Right ventricle myocardium inferior (tissue), 1 donor: ENCODE measurements around the gene LGALS3BP. TPM values are rescaled to one million over a fixed set of nuclear protein-coding genes. Genes with fewer than 3 reads are reported as not detected.
"Not testable (repeated sequence)": the region's sequence is repeated elsewhere in the genome, so short reads cannot be mapped to it uniquely, and the experiment has no call there.

Experiments
- ATAC-seq: fragments of 200-7000 bp; cut with Tn5 transposase; one replicate; pipeline ENCODE4 v1.9.1; 2020; ENCODE audit warnings: mild to moderate bottlenecking, moderate library complexity
- DNase-seq: peaks from one replicate; pipeline ENCODE4 v3.0.0; 2021; ENCODE audit errors: missing footprints
- intact Hi-C: fragments of 100-400 bp; cut with DNase I; formaldehyde crosslinking; loops from one replicate; pipeline ENCODE4 v1.11.0; 2022
- long read RNA-seq: library from polyadenylated mRNA; unstranded; transcript quantifications from one replicate; pipeline ENCODE4 v2.0.0, GENCODE V29; 2021
- total RNA-seq: library from RNA; stranded (reverse); fragmentation: NEBNext Ultra II Directional; extraction: Animal tissue kit (Norgen Biotek cat#: 25700); gene quantifications from one replicate; pipeline ENCODE4 v1.2.1, GENCODE V29; 2021
- donor health status: DM: no; HTN: yes; CAD: no; lungs with severe emphysema.

Gene LGALS3BP
- total RNA-seq = 611 TPM
- long read RNA-seq, transcript LGALS3BP-201 (6 exons, 2,405 nt) = major isoform, 447 of 539 reads
- long read RNA-seq, partial matches to known transcripts = 24 of 539 reads
- long read RNA-seq, other reads (novel, unspliced or antisense) = 60 of 539 reads

- intact Hi-C loops = loop anchor here (10.0 kb wide), 1 partner anchor 255 kb away; no protein-coding TSS in a partner anchor
- ATAC-seq (peak; percentile 73), DNase-seq (peak; percentile 85)
Measured at GRCh38 chr17:78979780-78980623, at the start of gene LGALS3BP. Gene LGALS3BP (minus strand): TSS chr17:78979923. CDS start chr17:78977191, 2,732 bp downstream.

GRCh38 chr17:79028496-79029326, 49.0 kb upstream of the LGALS3BP start:
- ATAC-seq (no peak), DNase-seq (no peak)
- intact Hi-C loops = no loop called here

- intact Hi-C loops = loop anchor here (2.0 kb wide), 1 partner anchor 41 kb away; no protein-coding TSS in a partner anchor
- DNase-seq (no peak), ATAC-seq (no peak)
Measured at GRCh38 chr17:79027925-79028491, 48.3 kb upstream of the LGALS3BP start.

- ATAC-seq (no peak), DNase-seq (no peak)
- intact Hi-C loops = loop anchor here (2.0 kb wide), 1 partner anchor 41 kb away; no protein-coding TSS in a partner anchor
Measured at GRCh38 chr17:79027274-79027924, 47.7 kb upstream of the LGALS3BP start.

GRCh38 chr17:79026376-79027273, 46.9 kb upstream of the LGALS3BP start:
- intact Hi-C loops = loop anchor here (2.0 kb wide), 1 partner anchor 40 kb away; no protein-coding TSS in a partner anchor
- DNase-seq (no peak), ATAC-seq (peak; percentile 1)

GRCh38 chr17:79024901-79025737, 45.4 kb upstream of the LGALS3BP start:
- intact Hi-C loops = loop anchor here (5.0 kb wide), 1 partner anchor 367 kb away; no protein-coding TSS in a partner anchor
- DNase-seq (no peak), ATAC-seq (peak; percentile 53)

GRCh38 chr17:79023886-79024771, 44.4 kb upstream of the LGALS3BP start, which contains the start of gene C1QTNF1:
Gene C1QTNF1 (plus strand): TSS chr17:79024169. CDS start chr17:79043969, 19,800 bp downstream.
- peak; percentile 84 for DNase-seq
- intact Hi-C loops = loop anchor here (2.0 to 5.0 kb wide), 2 partner anchors 23 to 368 kb away; no protein-coding TSS in a partner anchor
- ATAC-seq = peak; percentile 25

GRCh38 chr17:79023180-79023705, 43.5 kb upstream of the LGALS3BP start:
- intact Hi-C loops = loop anchor here (2.0 to 5.0 kb wide), 2 partner anchors 24 to 369 kb away; no protein-coding TSS in a partner anchor
- DNase-seq = no peak
- ATAC-seq = peak; percentile 33

GRCh38 chr17:79022507-79022991, 42.8 kb upstream of the LGALS3BP start:
- intact Hi-C loops = loop anchor here (2.0 to 5.0 kb wide), 2 partner anchors 24 to 370 kb away; no protein-coding TSS in a partner anchor
- peak; percentile 85 for DNase-seq
- ATAC-seq = peak; percentile 76

GRCh38 chr17:79021929-79022328, 42.2 kb upstream of the LGALS3BP start:
- DNase-seq, ATAC-seq: not testable (repeated sequence)
- intact Hi-C loops = loop anchor here (2.0 to 5.0 kb wide), 3 partner anchors 25 to 370 kb away; partner anchors contain the start of gene ENGASE

GRCh38 chr17:79020631-79021301, 41.0 kb upstream of the LGALS3BP start:
- ATAC-seq = no peak
- no peak for DNase-seq
- intact Hi-C loops = loop anchor here (2.0 to 5.0 kb wide), 2 partner anchors 54 to 372 kb away; partner anchors contain the start of gene ENGASE

- ATAC-seq (peak; percentile 51), DNase-seq (peak; percentile 86)
- intact Hi-C loops = loop anchor here (2.0 to 5.0 kb wide), 3 partner anchors 55 to 372 kb away; partner anchors contain the start of gene ENGASE
Measured at GRCh38 chr17:79019632-79020584, 40.2 kb upstream of the LGALS3BP start.

- DNase-seq (no peak), ATAC-seq (no peak)
- intact Hi-C loops = loop anchor here (2.0 kb wide), 1 partner anchor 64 kb away; no protein-coding TSS in a partner anchor
Measured at GRCh38 chr17:79019261-79019631, 39.5 kb upstream of the LGALS3BP start.
